ENCODE measurements around the gene RFX3. TPM values are rescaled to one million over a fixed set of nuclear protein-coding genes. Genes with fewer than 3 reads are reported as not detected.

Gene RFX3
- total RNA-seq, 4 donors from 2014 or later, result 0.91 to 6.5 (median 3.3) TPM

- 91 to 97% methylated on average over 2 of the region's 2 CpGs for WGBS, 2 donors
- Histone ChIP-seq H3K36me3 (peaks cover 0 to 30% (median 0%) of the 10 kb centered on the region in 3 donors), H3K27me3 (no peaks in the 10 kb centered on the region), H3K9me3 (no peaks in the 10 kb centered on the region), H3K4me3 (no peak overlapping the region), H3K27ac (no peak overlapping the region), H3K4me1 (no peaks in the 10 kb centered on the region)
- no peak for TF ChIP-seq CTCF (IDR thresholded peaks at IDR 0.05)
- TF ChIP-seq POLR2A (IDR thresholded peaks at IDR 0.05), result no peak
- no peak for DNase-seq
- intact Hi-C loops (cut with DNase I), result no loop called here
Observed at GRCh38 chr9:3271581-3271980, 254.2 kb downstream of the RFX3 start.

GRCh38 chr9:3271157-3271556 is 254.6 kb downstream of the RFX3 start:
- H3K36me3 ChIP-seq, result peaks cover 0 to 30% (median 0%) of the 10 kb centered on the region in 3 donors
- no peaks in the 10 kb centered on the region for H3K27me3 ChIP-seq
- no peaks in the 10 kb centered on the region for H3K9me3 ChIP-seq
- DNase-seq, result no peak
- H3K4me3 ChIP-seq, result no peak overlapping the region
- no peak overlapping the region for H3K27ac ChIP-seq
- intact Hi-C loops (cut with DNase I), result no loop called here
- no peaks in the 10 kb centered on the region for H3K4me1 ChIP-seq
- no peak for TF ChIP-seq CTCF (IDR thresholded peaks at IDR 0.05)
- no peak for TF ChIP-seq POLR2A (IDR thresholded peaks at IDR 0.05)
- 78 to 100% methylated on average over 1 of the region's 1 CpG for WGBS, 2 donors

- WGBS, 2 donors, result 52 to 59% methylated on average over 1 of the region's 1 CpG
- no peak for DNase-seq
- intact Hi-C loops (cut with DNase I), result no loop called here
Observed at GRCh38 chr9:3268223-3268622, 257.6 kb downstream of the RFX3 start.

GRCh38 chr9:3263698-3264097 is 262.1 kb downstream of the RFX3 start:
- Histone ChIP-seq H3K27me3 (no peaks in the 10 kb centered on the region), H3K27ac (no peak overlapping the region), H3K4me1 (no peaks in the 10 kb centered on the region), H3K4me3 (no peak overlapping the region), H3K9me3 (no peaks in the 10 kb centered on the region), H3K36me3 (peaks cover 0 to 34% (median 0%) of the 10 kb centered on the region in 3 donors)
- TF ChIP-seq POLR2A (IDR thresholded peaks at IDR 0.05), result no peak
- no peak for TF ChIP-seq CTCF (IDR thresholded peaks at IDR 0.05)
- WGBS, 2 donors, result 88 to 97% methylated on average over 3 of the region's 3 CpGs
- intact Hi-C loops (cut with DNase I), result no loop called here
- no peak for DNase-seq

More at GRCh38 chr9:3268223-3268622, 257.6 kb downstream of the RFX3 start:
- no peaks in the 10 kb centered on the region for H3K27me3 ChIP-seq
- H3K36me3 ChIP-seq, result peaks cover 0 to 26% (median 0%) of the 10 kb centered on the region in 3 donors
- H3K9me3 ChIP-seq, result no peaks in the 10 kb centered on the region
- no peak for TF ChIP-seq CTCF (IDR thresholded peaks at IDR 0.05)
- TF ChIP-seq POLR2A (IDR thresholded peaks at IDR 0.05), result no peak
- no peak overlapping the region for H3K4me3 ChIP-seq
- H3K27ac ChIP-seq, result no peak overlapping the region
- H3K4me1 ChIP-seq, result no peaks in the 10 kb centered on the region

GRCh38 chr9:3262826-3263529 is 262.8 kb downstream of the RFX3 start:
- TF ChIP-seq CTCF (IDR thresholded peaks at IDR 0.05) (no peak), POLR2A (IDR thresholded peaks at IDR 0.05) (no peak)
- H3K36me3 ChIP-seq, result peaks cover 0 to 34% (median 0%) of the 10 kb centered on the region in 3 donors
- H3K4me1 ChIP-seq, result no peaks in the 10 kb centered on the region
- no peaks in the 10 kb centered on the region for H3K9me3 ChIP-seq
- intact Hi-C loops (cut with DNase I), result no loop called here
- no peaks in the 10 kb centered on the region for H3K27me3 ChIP-seq
- no peak overlapping the region for H3K4me3 ChIP-seq
- DNase-seq, result no peak
- no peak overlapping the region for H3K27ac ChIP-seq
- WGBS, 2 donors, result 90 to 92% methylated on average over 10 of the region's 10 CpGs

Data from esophagus squamous epithelium (tissue), 5 donors.